GM21526 (cell line): ENCODE results near the gene SLC2A11.
"Not testable (repeated sequence)": the region's sequence is repeated elsewhere in the genome, so short reads cannot be mapped to it uniquely, and the experiment has no call there.

Source experiments
- ATAC-seq: cut with Tn5 transposase; IDR thresholded peaks from one replicate; pipeline ENCODE4 v1.9.1; 2021; ENCODE audit warnings: moderate library complexity; ENCODE audit not compliant: unreplicated experiment, low FRiP score

Gene SLC2A11

GRCh38 chr22:23846081-23846469 lies 11.6 kb upstream of the SLC2A11 start:
- no peak for ATAC-seq

- ATAC-seq, result no peak
Observed at GRCh38 chr22:23847310-23847920, 10.3 kb upstream of the SLC2A11 start.

GRCh38 chr22:23847991-23848864 lies 9.4 kb upstream of the SLC2A11 start:
- no peak for ATAC-seq

- ATAC-seq, result no peak
Observed at GRCh38 chr22:23849009-23850006, 8.4 kb upstream of the SLC2A11 start.

- no peak for ATAC-seq
Observed at GRCh38 chr22:23850136-23850611, 7.5 kb upstream of the SLC2A11 start.

- peak; percentile 34 for ATAC-seq
Observed at GRCh38 chr22:23856721-23857605, 712 bp upstream of the SLC2A11 start.

- no peak for ATAC-seq
Observed at GRCh38 chr22:23858484-23858815, 775 bp downstream of the SLC2A11 start.

GRCh38 chr22:23859201-23859600 lies 1.5 kb downstream of the SLC2A11 start:
- ATAC-seq, result no peak

- ATAC-seq, result not testable (repeated sequence)
Observed at GRCh38 chr22:23860187-23860586, 2.5 kb downstream of the SLC2A11 start.

- no peak for ATAC-seq
Observed at GRCh38 chr22:23862103-23862502, 4.4 kb downstream of the SLC2A11 start.

- ATAC-seq, result not testable (repeated sequence)
Observed at GRCh38 chr22:23864499-23865154, 7.0 kb downstream of the SLC2A11 start.

GRCh38 chr22:23868580-23868979 lies 10.9 kb downstream of the SLC2A11 start:
- no peak for ATAC-seq

- no peak for ATAC-seq
Observed at GRCh38 chr22:23874871-23875270, 17.2 kb downstream of the SLC2A11 start.

GRCh38 chr22:23875801-23876200 lies 18.1 kb downstream of the SLC2A11 start:
- no peak for ATAC-seq

- ATAC-seq, result no peak
Observed at GRCh38 chr22:23877566-23877965, 19.9 kb downstream of the SLC2A11 start.

GRCh38 chr22:23878219-23878618 lies 20.5 kb downstream of the SLC2A11 start:
- ATAC-seq, result no peak

- no peak for ATAC-seq
Observed at GRCh38 chr22:23882370-23882769, 24.7 kb downstream of the SLC2A11 start.

- no peak for ATAC-seq
Observed at GRCh38 chr22:23883658-23884057, 26.0 kb downstream of the SLC2A11 start.

GRCh38 chr22:23884140-23884539 lies 26.5 kb downstream of the SLC2A11 start:
- no peak for ATAC-seq
